Dedifferentiated amniotic fluid mesenchymal stem cell (primary cell): ENCODE measurements around the gene TMEM132D.
A peak's percentile ranks its signal among the peaks of the same experiment; 100 is the strongest.

Experiments used
- DNase-seq: peaks from one replicate; pipeline ENCODE4 v3.0.0-alpha.2; 2016; ENCODE audit errors: extremely low spot score

Gene TMEM132D

GRCh38 chr12:129873111-129873832 lies 30.6 kb downstream of the TMEM132D start:
- DNase-seq, result no peak

DNA sequence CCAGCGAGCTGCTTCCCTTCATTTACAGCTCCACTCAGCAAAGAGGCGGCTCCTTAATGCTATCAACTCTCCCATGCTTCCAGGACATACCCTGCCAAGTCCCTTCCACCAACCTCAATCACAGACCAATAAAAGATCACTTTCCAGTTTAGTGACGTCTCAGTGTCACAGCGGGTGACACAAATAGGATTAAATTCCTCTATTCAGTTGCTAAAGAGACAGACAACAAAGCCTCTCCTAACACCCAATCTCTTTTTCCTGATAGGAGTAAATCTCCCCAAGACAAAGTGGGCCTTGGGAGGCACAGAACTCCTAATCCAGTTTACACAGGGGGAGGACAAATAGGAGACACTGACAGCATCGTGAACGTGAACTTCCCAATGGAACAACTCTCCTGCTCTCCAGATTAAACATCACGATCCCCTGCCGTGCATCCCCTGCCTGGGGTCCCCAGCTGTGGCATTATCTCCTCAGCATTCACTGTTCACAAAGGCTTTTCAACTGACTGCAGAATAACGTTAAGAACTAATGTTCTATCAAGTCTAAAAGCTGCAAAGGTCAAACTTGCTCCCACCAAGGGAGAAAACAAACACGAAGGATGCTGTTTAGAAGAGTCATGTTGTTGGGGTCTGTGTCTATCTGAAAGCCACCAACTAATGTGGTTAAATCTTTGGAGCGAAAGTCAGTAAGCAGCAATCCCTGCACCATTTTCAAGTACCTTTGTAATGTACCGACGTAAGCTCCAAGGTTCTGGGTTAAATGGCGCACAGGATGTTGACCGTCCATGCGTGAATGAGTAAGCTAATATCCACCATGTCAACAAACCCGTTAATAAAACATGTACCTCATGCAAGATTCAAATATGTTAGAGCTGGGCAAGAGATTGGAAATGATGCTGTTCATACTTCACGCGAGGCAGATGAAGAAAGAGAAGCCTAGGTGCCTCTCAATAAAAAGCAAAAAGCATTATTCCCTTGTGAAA lies 31.5 kb downstream of the TMEM132D start:
- no peak for DNase-seq

DNA sequence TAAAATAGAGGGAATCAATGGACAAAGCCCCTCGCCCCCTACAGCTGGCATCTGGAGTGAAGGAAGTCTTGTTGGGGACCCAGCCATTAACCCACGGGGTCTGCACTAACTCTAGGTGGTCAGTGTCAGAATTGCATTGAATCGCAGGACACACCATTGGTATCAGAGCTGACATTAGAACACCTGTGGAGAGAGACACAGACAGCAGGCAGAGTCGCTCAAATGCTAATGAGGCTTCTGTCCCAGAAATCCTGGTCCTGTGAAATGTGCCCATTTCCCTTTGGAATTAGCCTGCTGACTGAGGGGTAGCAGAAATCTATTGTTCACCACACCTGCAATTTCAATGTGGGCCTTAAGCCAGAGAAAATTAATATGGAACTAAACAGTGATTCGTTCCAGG lies 33.0 kb downstream of the TMEM132D start:
- DNase-seq, result no peak

GRCh38 chr12:129870136-129870535 lies 33.7 kb downstream of the TMEM132D start:
- DNase-seq, result no peak

GRCh38 chr12:129868575-129868974 lies 35.2 kb downstream of the TMEM132D start:
- no peak for DNase-seq

GRCh38 chr12:129863938-129864337 lies 39.9 kb downstream of the TMEM132D start:
- no peak for DNase-seq

- no peak for DNase-seq
These were observed 41.2 kb downstream of the TMEM132D start for GRCh38 chr12:129862561-129863175.

GRCh38 chr12:129861951-129862350 lies 41.9 kb downstream of the TMEM132D start:
- DNase-seq, result no peak

DNA sequence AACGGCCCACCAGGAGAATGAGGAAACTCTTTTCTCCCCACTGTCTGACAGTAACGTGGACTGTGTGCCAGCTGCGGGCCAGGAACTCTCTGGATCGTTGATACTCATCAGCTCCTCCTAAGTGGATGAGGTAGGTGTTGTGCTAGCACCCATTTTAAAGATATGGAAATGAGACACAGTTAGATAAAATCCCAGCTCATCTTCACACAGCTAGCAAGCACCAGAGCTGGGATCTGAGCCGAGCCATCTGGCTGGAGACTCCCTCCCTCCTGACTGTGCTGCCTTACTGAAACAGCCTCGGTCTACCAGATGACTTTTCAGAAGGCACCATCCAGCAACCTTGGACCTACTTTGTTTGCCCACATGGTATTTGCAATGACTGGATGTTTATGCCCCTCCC lies 49.2 kb downstream of the TMEM132D start:
- no peak for DNase-seq

GRCh38 chr12:129851296-129851695 lies 52.5 kb downstream of the TMEM132D start:
- DNase-seq, result no peak

GRCh38 chr12:129848876-129849275 lies 54.9 kb downstream of the TMEM132D start:
- DNase-seq, result peak; percentile 17

- no peak for DNase-seq
These were observed 56.8 kb downstream of the TMEM132D start for GRCh38 chr12:129847063-129847462.

DNA sequence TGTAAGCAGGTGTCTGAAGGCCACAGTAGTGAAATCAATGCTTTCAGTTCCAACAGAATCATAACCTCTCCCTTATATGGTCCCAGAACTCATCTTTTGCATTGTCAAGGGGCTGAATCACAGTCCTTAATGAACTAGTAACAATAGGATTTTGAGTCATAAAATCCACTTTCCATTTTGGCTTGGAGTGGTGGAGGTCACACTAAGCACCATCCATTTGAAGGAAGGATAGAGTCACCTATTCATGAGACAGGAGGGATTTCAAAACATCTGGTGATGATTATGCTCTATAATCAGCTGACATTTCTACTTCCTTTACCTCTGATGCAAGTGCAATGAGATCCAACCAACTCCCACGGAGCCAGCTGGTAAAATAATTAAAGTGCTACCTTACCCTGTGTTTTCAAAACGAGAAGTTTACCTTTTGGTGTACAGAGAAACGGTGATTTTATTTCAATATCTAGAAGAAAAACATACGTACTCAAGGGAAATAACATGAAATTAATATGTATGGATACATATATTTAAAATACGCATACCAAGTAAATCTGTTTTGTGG lies 59.1 kb downstream of the TMEM132D start:
- DNase-seq, result peak; percentile 56

- no peak for DNase-seq
These were observed 62.6 kb downstream of the TMEM132D start for GRCh38 chr12:129841251-129841650.

DNA sequence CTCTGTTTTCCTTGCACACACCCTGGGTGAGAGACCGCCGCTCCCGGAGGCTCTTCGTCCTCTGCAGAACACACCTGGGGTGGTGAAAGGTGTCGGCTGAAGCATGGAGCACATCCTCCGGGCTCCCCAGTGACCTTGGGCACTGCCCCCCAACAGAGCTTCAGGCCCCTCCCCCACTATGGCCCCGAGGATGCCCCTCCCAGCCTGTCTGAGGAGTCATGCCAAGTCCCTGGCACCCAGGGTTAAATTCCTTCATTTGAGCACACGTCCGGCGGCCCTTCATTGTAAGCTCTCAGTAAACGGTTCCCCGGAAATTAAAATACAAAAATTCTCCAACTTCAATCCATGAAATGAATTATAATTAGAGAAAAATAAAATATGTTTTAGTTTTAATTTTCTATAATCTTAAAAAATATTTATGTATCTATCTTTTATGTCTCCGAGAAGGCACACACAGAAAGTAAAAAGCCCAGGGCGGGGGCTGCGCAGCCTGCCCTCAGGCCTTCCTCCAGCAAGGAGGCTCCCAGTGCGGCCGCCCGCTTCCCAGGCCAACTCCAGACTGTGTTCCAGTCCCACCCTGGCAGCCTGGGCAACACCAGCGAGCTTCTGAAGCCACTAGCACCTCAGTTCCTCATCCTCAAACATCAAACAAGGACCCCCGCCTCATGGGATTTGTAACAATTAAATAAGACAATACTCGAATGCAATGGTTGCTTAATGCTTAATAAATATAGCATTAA lies 63.5 kb downstream of the TMEM132D start:
- DNase-seq, result no peak

DNA sequence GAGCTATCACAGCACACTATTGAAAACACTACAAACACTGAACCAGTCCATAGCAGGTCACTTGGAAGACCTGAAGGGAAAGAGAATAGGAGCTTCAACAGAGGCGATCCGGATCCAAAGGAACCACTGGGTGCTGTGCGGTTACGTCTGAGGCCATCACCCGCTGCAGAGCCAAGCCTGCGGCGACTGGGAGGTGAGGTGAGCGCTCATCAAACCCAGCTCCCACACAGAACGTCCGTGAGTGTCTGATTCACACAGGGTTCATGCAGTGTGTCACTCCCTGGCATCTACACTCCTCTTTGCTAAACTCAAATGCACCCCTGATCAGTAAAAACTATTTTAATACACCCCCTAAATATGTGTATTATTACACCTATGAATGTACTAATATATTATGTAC lies 64.1 kb downstream of the TMEM132D start:
- DNase-seq, result no peak

GRCh38 chr12:129831294-129831693 lies 72.5 kb downstream of the TMEM132D start:
- DNase-seq, result no peak

GRCh38 chr12:129830796-129831195 lies 73.0 kb downstream of the TMEM132D start:
- DNase-seq, result no peak

- no peak for DNase-seq
These were observed 75.9 kb downstream of the TMEM132D start for GRCh38 chr12:129827866-129828384.

DNA sequence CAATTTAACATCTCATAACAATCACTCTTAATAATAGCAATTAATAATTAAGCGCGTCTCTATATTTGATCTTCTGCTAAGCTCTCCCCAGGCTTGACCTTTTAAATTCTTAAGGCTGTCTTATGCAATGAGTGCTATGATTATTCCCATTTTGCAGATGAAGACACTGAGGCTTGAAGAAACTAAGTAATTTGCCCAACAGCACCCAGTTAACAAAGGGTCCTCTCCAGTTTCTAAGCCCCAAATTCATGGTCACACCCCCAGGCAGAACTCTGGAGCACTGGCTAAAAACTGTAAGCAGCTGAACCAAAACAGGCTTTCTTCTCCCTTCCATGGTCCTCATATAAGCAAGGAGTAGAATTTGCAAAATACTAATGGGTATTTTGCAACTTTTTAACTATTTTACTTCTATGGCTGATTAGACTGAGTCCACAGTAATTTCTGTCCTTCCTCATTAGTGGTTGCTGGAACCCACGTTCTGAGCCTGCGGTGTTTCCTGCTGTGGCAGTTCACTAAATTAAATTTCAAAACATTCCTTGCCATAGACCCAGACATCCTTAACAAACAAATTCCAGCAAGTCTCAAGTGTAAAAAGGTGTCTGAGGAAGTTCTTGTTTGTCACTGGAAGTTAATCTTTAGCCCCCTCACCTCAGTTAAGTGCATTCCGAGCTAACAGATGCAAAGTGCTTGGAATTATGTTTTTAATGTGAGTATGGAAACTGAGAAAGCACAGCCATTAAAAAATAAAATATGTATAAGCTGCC lies 76.5 kb downstream of the TMEM132D start:
- DNase-seq, result no peak
